H9 (cell line): ENCODE results near the gene CDH23. TPM values are rescaled to one million over a fixed set of nuclear protein-coding genes. Genes with fewer than 3 reads are reported as not detected.

Experiments used
- DNase-seq: peaks from one replicate; pipeline ENCODE4 v3.0.0-alpha.2; 2017
- H2AFZ ChIP-seq: one replicate; pipeline ENCODE4 v1.6.1; 2013; ENCODE audit warnings: mild to moderate bottlenecking, low read length, control low read depth, moderate library complexity
- H2AK5ac ChIP-seq: 2 replicates; pipeline ENCODE4 v1.6.1; 2013; ENCODE audit warnings: low read length, control low read depth, mixed read lengths; ENCODE audit not compliant: insufficient read length
- H2BK120ac ChIP-seq: one replicate; pipeline ENCODE4 v1.6.1; 2013; ENCODE audit warnings: low read depth, mild to moderate bottlenecking, low read length, control low read depth, inconsistent platforms; ENCODE audit not compliant: poor library complexity, severe bottlenecking
- H2BK12ac ChIP-seq: 2 replicates; pipeline ENCODE4 v1.6.1; 2013; ENCODE audit warnings: low read length, control low read depth, mixed read lengths, low read depth; ENCODE audit not compliant: insufficient read length
- H2BK15ac ChIP-seq: 2 replicates; pipeline ENCODE4 v1.6.1; 2013; ENCODE audit warnings: low read depth, low read length, control low read depth
- H2BK20ac ChIP-seq: one replicate; pipeline ENCODE4 v1.6.1; 2013; ENCODE audit warnings: low read depth, mild to moderate bottlenecking, low read length, control low read depth, inconsistent platforms; ENCODE audit not compliant: poor library complexity, severe bottlenecking
- H2BK5ac ChIP-seq: 2 replicates; pipeline ENCODE4 v1.6.1; 2013; ENCODE audit warnings: low read length, control low read depth, mixed read lengths; ENCODE audit not compliant: insufficient read length
- H3K14ac ChIP-seq: 2 replicates; pipeline ENCODE4 v1.6.1; 2013; ENCODE audit warnings: low read length, control low read depth; ENCODE audit not compliant: insufficient read depth
- H3K18ac ChIP-seq: 2 replicates; pipeline ENCODE4 v1.6.1; 2013; ENCODE audit warnings: low read depth, mild to moderate bottlenecking, mixed read lengths, low read length, control low read depth; ENCODE audit not compliant: insufficient read length
- H3K23ac ChIP-seq: 2 replicates; pipeline ENCODE4 v1.6.1; 2013; ENCODE audit warnings: low read length, control low read depth, mixed read lengths, low read depth; ENCODE audit not compliant: insufficient read length
- H3K23me2 ChIP-seq: 2 replicates; pipeline ENCODE4 v1.6.1; 2013; ENCODE audit warnings: low read depth, mild to moderate bottlenecking, mixed read lengths, low read length, control low read depth; ENCODE audit not compliant: insufficient read length, poor library complexity, severe bottlenecking
- H3K27ac ChIP-seq: 2 replicates; pipeline ENCODE4 v1.5.1; 2013; ENCODE audit warnings: low read length, control low read depth, mixed read lengths, low read depth; ENCODE audit not compliant: insufficient read length
- H3K27me3 ChIP-seq: 2 replicates; pipeline ENCODE4 v1.6.1; 2013; ENCODE audit warnings: low read length, control low read depth, inconsistent platforms; ENCODE audit not compliant: insufficient read depth
- H3K4ac ChIP-seq: 2 replicates; pipeline ENCODE4 v1.6.1; 2013; ENCODE audit warnings: low read depth, mild to moderate bottlenecking, control low read depth, inconsistent platforms, low read length, moderate library complexity
- H3K4me1 ChIP-seq: 2 replicates; pipeline ENCODE4 v1.6.1; 2013; ENCODE audit warnings: low read length, control low read depth, inconsistent platforms; ENCODE audit not compliant: insufficient read depth
- H3K4me2 ChIP-seq: 2 replicates; pipeline ENCODE4 v1.6.1; 2013; ENCODE audit warnings: low read length, control low read depth, mixed read lengths; ENCODE audit not compliant: insufficient read length, insufficient read depth
- H3K56ac ChIP-seq: 2 replicates; pipeline ENCODE4 v1.6.1; 2013; ENCODE audit warnings: low read depth, mild to moderate bottlenecking, mixed read lengths, low read length, control low read depth; ENCODE audit not compliant: insufficient read length
- H3K79me1 ChIP-seq: 2 replicates; pipeline ENCODE4 v1.6.1; 2013; ENCODE audit warnings: low read depth, mild to moderate bottlenecking, moderate library complexity, low read length, control low read depth, inconsistent platforms; ENCODE audit not compliant: insufficient read depth, poor library complexity, severe bottlenecking
- H3K79me2 ChIP-seq: 2 replicates; pipeline ENCODE4 v1.6.1; 2013; ENCODE audit warnings: low read length, control low read depth, inconsistent platforms; ENCODE audit not compliant: insufficient read depth
- H3K9ac ChIP-seq: 2 replicates; pipeline ENCODE4 v1.6.1; 2013; ENCODE audit warnings: low read length, control low read depth, mixed read lengths; ENCODE audit not compliant: insufficient read length; ENCODE audit errors: extremely low read depth
- H3K9me3 ChIP-seq: one replicate; pipeline ENCODE4 v1.6.1; 2013; ENCODE audit warnings: low read depth, low read length, inconsistent platforms; ENCODE audit not compliant: control insufficient read depth
- H3T11ph ChIP-seq: one replicate; pipeline ENCODE4 v1.6.1; 2013; ENCODE audit warnings: mild to moderate bottlenecking, low read length, control low read depth, inconsistent platforms
- H4K20me1 ChIP-seq: one replicate; pipeline ENCODE4 v1.6.1; 2013; ENCODE audit not compliant: control insufficient read depth, insufficient read length, insufficient read depth
- H4K5ac ChIP-seq: 2 replicates; pipeline ENCODE4 v1.6.1; 2013; ENCODE audit warnings: low read depth, mild to moderate bottlenecking, mixed read lengths, low read length, control low read depth; ENCODE audit not compliant: insufficient read length
- H4K8ac ChIP-seq: replicated peaks from 2 replicates; pipeline ENCODE4 v1.6.1; 2013; ENCODE audit warnings: low read length, control low read depth, mixed read lengths, low read depth; ENCODE audit not compliant: insufficient read length
- H4K91ac ChIP-seq: 2 replicates; pipeline ENCODE4 v1.6.1; 2013; ENCODE audit warnings: low read depth, mild to moderate bottlenecking, moderate library complexity, mixed read lengths, low read length, control low read depth; ENCODE audit not compliant: insufficient read length
- H3K27ac Mint-ChIP-seq, 3 experiments: 2 replicates in 2 of 3; 3 replicates in 1 of 3; pipeline ENCODE4 v1.8.0; 2020 to 2021; ENCODE audit warnings: mixed read lengths in 3 of 3, mild to moderate bottlenecking in 1 of 3, moderate library complexity in 1 of 3
- H3K27me3 Mint-ChIP-seq: 2 replicates; pipeline ENCODE4 v1.8.0; 2021; ENCODE audit warnings: low read depth, mild to moderate bottlenecking, moderate library complexity, mixed read lengths
- H3K36me3 Mint-ChIP-seq, 3 experiments: 2 replicates in 2 of 3; 3 replicates in 1 of 3; pipeline ENCODE4 v1.8.0; 2020 to 2021; ENCODE audit warnings: low read depth in 3 of 3, mixed read lengths in 3 of 3; ENCODE audit not compliant: insufficient read depth in 1 of 3
- H3K4me1 Mint-ChIP-seq, 2 experiments: 2 replicates each; pipeline ENCODE4 v1.8.0; 2020; ENCODE audit warnings: mixed read lengths in 2 of 2
- H3K4me3 Mint-ChIP-seq, 2 experiments: 2 replicates in 1 of 2; 3 replicates in 1 of 2; pipeline ENCODE4 v1.8.0; 2020 to 2021; ENCODE audit warnings: mild to moderate bottlenecking in 2 of 2, mixed read lengths in 2 of 2, moderate library complexity in 1 of 2
- H3K9me3 Mint-ChIP-seq, 2 experiments: 2 replicates in 1 of 2; 3 replicates in 1 of 2; pipeline ENCODE4 v1.8.0; 2020; ENCODE audit warnings: mild to moderate bottlenecking in 2 of 2, mixed read lengths in 2 of 2, moderate library complexity in 1 of 2
- WGBS: extraction: QIAGEN DNeasy Blood & Tissue Kit; methylation state at CpG from one replicate; pipeline ENCODE4 v1.1.7; 2013; ENCODE audit warnings: missing lambda C conversion rate, low lambda C conversion rate, mixed read lengths; ENCODE audit not compliant: insufficient read length; ENCODE audit errors: extremely low coverage; 5-methylcytosine and 5-hydroxymethylcytosine counted together
- total RNA-seq: library from RNA; stranded (reverse); gene quantifications from 2 replicates; pipeline ENCODE4 v1.2.1, GENCODE V29; 2021
- TF ChIP-seq, protein P1 (sequence below): fragments of 200-600 bp; sonication (generic); conservative IDR thresholded peaks from 3 replicates; pipeline ENCODE4 v1.8.0; 2021; ENCODE audit warnings: antibody characterized with exemption, mild to moderate bottlenecking

The CDH23 gene
- total RNA-seq, 1 experiment from 2014 or later = 2.1 TPM

DNA sequence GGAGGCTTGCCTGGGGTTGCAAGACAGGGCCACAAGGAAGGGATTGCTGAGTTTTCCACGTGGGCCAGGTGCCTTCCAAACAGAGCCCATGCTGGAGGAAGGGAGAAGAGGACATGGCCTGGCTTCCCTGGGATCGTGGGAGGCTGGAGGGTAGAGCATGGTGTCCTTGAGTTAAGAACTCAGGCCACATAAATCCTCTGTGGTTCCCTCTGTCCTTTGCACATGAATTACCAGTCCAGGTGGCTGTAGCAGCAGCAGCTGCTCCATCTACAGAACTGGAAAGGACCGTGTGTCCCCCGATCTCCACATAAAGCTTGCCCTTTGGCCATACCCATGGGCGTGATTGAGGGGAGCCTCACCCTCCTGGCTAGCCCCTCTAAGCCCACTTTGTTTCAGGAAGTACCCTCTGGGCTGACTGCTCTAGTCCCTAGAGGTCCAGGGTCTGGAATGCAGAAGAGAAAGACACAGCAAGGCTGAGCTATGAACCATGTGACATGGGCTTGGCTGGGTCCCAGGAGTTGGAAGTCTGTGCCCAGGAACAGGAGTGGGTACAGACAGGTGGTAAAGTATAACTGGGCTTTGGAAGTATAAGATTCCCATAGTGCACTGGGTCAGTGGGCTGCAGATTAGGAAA lies 237.9 kb downstream of the CDH23 start:
- H3K18ac ChIP-seq = no peak overlapping the region
- TF ChIP-seq, protein P1, sequence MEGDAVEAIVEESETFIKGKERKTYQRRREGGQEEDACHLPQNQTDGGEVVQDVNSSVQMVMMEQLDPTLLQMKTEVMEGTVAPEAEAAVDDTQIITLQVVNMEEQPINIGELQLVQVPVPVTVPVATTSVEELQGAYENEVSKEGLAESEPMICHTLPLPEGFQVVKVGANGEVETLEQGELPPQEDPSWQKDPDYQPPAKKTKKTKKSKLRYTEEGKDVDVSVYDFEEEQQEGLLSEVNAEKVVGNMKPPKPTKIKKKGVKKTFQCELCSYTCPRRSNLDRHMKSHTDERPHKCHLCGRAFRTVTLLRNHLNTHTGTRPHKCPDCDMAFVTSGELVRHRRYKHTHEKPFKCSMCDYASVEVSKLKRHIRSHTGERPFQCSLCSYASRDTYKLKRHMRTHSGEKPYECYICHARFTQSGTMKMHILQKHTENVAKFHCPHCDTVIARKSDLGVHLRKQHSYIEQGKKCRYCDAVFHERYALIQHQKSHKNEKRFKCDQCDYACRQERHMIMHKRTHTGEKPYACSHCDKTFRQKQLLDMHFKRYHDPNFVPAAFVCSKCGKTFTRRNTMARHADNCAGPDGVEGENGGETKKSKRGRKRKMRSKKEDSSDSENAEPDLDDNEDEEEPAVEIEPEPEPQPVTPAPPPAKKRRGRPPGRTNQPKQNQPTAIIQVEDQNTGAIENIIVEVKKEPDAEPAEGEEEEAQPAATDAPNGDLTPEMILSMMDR = no peak
- H3K4me2 ChIP-seq = no peak overlapping the region
- no peak overlapping the region for H2BK15ac ChIP-seq
- H2BK5ac ChIP-seq = no peak overlapping the region
- Mint-ChIP-seq H3K27ac (no peak overlapping the region; a peak in 1 of 7 replicates), H3K36me3 (no peaks in the 10 kb centered on the region), H3K4me3 (no peak overlapping the region), H3K27me3 (peaks cover 88% of the 10 kb centered on the region), H3K9me3 (no peaks in the 10 kb centered on the region; a peak in 2 of 5 replicates), H3K4me1 (peaks cover 62 to 75% of the 10 kb centered on the region in 2 experiments)
- no peak overlapping the region for H3K23ac ChIP-seq
- no peak overlapping the region for H2AFZ ChIP-seq
- H4K8ac ChIP-seq = no peak overlapping the region
- WGBS = no CpG with 5 or more reads among the region's 5 CpGs
- no peak overlapping the region for H3T11ph ChIP-seq
- H3K9ac ChIP-seq = no peak overlapping the region
- no peaks in the 10 kb centered on the region for H3K23me2 ChIP-seq
- H4K91ac ChIP-seq = no peak overlapping the region
- no peaks in the 10 kb centered on the region for H3K79me2 ChIP-seq
- peaks cover 2% of the 10 kb centered on the region; the same call in 1 of the 2 replicates for H3K27me3 ChIP-seq
- no peaks in the 10 kb centered on the region for H3K9me3 ChIP-seq
- no peak overlapping the region for H4K5ac ChIP-seq
- H2AK5ac ChIP-seq = no peak overlapping the region
- no peaks in the 10 kb centered on the region for H3K79me1 ChIP-seq
- H3K4me1 ChIP-seq = peaks cover 37% of the 10 kb centered on the region; the same call in 1 of the 2 replicates
- no peak overlapping the region for H3K56ac ChIP-seq
- H2BK12ac ChIP-seq = no peak overlapping the region
- H2BK120ac ChIP-seq = no peak overlapping the region
- H4K20me1 ChIP-seq = no peaks in the 10 kb centered on the region
- H3K27ac ChIP-seq = no peak overlapping the region
- H3K14ac ChIP-seq = peak overlapping the region; percentile 62
- no peak overlapping the region for H3K4ac ChIP-seq
- no peak for DNase-seq
- H2BK20ac ChIP-seq = no peak overlapping the region
